Measurements from ENCODE around the gene DLX5.

GRCh38 chr7:96987719-96988118, 36.9 kb downstream of the DLX5 start:
- no peak for TF ChIP-seq POLR2A (IDR thresholded peaks at IDR 0.05)
- no peak for TF ChIP-seq CTCF (IDR thresholded peaks at IDR 0.05)
- no peak for TF ChIP-seq POLR2AphosphoS5 (IDR thresholded peaks at IDR 0.05; ENCODE audit: insufficient read depth in 1 of 2, low read depth in 1 of 2)

Data from vagina (tissue), 2 donors.